ENCODE measurements around the gene HADHA.

- TF ChIP-seq CTCF (IDR thresholded peaks at IDR 0.05) (no peak), POLR2A (IDR thresholded peaks at IDR 0.05) (no peak)
These were observed 72.1 kb downstream of the HADHA start for GRCh38 chr2:26172189-26172870.
